ENCODE results near the gene INPP5A. TPM values are rescaled to one million over a fixed set of nuclear protein-coding genes. Genes with fewer than 3 reads are reported as not detected.

INPP5A gene
- total RNA-seq, 1 experiment from 2014 or later, result 7.6 TPM

- DNase-seq, result no peak
- no peaks in the 10 kb centered on the region for H3K27me3 ChIP-seq
- no peak overlapping the region for H3K4me3 ChIP-seq
- no peaks in the 10 kb centered on the region for H3K36me3 ChIP-seq
- H3K9me3 ChIP-seq, result no peaks in the 10 kb centered on the region
Measured at GRCh38 chr10:132651511-132652029, 114.0 kb downstream of the INPP5A start.

GRCh38 chr10:132652446-132652845, 114.9 kb downstream of the INPP5A start:
- DNase-seq, result no peak
- Histone ChIP-seq H3K27me3 (no peaks in the 10 kb centered on the region), H3K4me3 (no peak overlapping the region), H3K9me3 (no peaks in the 10 kb centered on the region), H3K36me3 (no peaks in the 10 kb centered on the region)

GRCh38 chr10:132652936-132653590, 115.5 kb downstream of the INPP5A start:
- no peaks in the 10 kb centered on the region for H3K27me3 ChIP-seq
- no peak overlapping the region for H3K4me3 ChIP-seq
- no peaks in the 10 kb centered on the region for H3K36me3 ChIP-seq
- DNase-seq, result no peak
- no peaks in the 10 kb centered on the region for H3K9me3 ChIP-seq

DNA sequence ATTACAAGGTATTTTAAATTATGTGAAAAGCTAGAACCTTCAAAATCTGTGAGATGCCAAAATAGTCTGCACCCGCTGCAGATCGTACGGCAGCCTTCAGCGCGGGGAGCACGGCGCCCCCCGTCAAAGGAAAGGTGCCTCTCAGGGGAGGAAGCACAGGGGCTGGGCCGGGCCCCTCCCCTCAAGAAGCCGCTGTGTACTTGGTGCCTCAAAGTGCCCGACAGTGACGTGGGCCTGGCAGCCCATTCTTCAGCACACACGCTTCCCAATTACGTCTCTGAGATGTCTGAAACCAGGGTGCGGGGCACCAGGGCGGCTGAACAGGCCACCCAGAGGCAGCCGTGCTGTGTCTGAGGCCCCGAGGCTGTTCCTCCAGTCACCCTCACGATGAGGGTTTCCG, 116.1 kb downstream of the INPP5A start:
- Histone ChIP-seq H3K4me3 (no peak overlapping the region), H3K36me3 (no peaks in the 10 kb centered on the region), H3K27me3 (no peaks in the 10 kb centered on the region), H3K9me3 (no peaks in the 10 kb centered on the region)
- no peak for DNase-seq

- no peak for DNase-seq
- Histone ChIP-seq H3K9me3 (no peaks in the 10 kb centered on the region), H3K4me3 (no peak overlapping the region), H3K27me3 (no peaks in the 10 kb centered on the region), H3K36me3 (no peaks in the 10 kb centered on the region)
Measured at GRCh38 chr10:132654121-132654571, 116.6 kb downstream of the INPP5A start.

GRCh38 chr10:132654708-132655661, 117.4 kb downstream of the INPP5A start:
- no peak overlapping the region for H3K4me3 ChIP-seq
- H3K9me3 ChIP-seq, result no peaks in the 10 kb centered on the region
- DNase-seq, result peak; percentile 43
- H3K36me3 ChIP-seq, result no peaks in the 10 kb centered on the region
- no peaks in the 10 kb centered on the region for H3K27me3 ChIP-seq

DNA sequence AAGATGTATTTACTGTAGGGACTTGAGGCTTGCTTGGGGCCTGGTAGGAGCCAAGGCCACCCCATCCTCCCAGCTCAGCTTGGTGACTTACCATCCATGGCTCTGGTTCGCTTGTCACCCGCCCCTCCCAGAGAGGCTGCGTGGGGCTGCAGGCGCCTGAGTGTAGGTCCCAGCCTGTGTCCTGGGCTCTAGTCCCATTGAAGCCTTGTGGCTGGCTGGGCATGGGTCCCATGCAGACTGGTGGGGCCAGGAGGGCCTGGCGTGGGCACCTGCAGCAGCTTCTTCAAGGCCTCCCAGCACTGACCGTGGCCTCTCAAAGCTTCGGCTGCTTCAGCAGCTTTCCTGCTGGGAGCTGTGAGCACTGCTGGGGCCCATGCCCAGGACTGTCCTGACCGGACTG, 118.1 kb downstream of the INPP5A start:
- H3K36me3 ChIP-seq, result no peaks in the 10 kb centered on the region
- no peak overlapping the region for H3K4me3 ChIP-seq
- no peaks in the 10 kb centered on the region for H3K9me3 ChIP-seq
- no peak for DNase-seq
- H3K27me3 ChIP-seq, result no peaks in the 10 kb centered on the region

DNA sequence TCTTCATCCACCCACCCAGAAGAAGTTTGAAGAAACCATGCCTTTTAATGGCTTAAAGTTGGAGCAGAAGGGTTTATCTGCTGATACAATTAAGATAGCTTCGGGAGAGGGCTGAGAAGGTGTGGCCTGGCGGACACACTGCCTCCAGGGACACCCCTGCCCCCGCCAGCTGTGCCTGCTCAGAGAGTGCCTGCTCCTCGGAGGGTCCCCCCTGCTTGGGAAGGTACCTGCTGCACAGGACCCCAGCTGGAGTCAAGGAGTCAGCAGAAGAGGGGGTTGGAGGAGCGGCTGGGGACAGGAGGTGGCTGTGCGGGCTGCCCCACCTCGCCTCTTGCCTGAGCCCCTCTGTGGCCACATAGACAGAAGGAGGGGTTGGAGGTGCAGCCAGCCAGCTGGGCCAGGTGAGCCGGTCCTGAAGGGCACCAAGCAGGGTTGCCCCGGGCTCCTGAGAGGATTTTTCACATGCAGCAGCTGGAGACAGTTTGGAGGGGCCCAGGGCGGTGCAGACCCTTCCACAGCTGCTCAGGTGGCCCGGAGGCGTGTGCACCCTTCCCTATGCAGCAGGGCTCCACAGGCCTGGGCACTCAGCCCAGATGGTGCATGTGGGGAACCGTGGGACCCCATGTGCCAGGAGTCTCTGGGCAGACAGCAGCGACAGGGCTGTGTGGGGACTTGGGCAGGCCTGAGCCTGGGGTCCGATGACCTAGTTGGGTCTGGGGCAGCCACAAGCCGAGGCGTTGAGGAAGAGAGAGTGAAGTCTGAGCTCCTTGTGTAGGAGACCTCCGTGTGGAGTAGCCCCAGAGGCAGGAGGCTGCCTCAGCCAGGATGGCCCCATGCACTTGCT, 118.9 kb downstream of the INPP5A start:
- no peak for DNase-seq
- Histone ChIP-seq H3K9me3 (no peaks in the 10 kb centered on the region), H3K4me3 (no peak overlapping the region), H3K27me3 (no peaks in the 10 kb centered on the region), H3K36me3 (no peaks in the 10 kb centered on the region)

DNA sequence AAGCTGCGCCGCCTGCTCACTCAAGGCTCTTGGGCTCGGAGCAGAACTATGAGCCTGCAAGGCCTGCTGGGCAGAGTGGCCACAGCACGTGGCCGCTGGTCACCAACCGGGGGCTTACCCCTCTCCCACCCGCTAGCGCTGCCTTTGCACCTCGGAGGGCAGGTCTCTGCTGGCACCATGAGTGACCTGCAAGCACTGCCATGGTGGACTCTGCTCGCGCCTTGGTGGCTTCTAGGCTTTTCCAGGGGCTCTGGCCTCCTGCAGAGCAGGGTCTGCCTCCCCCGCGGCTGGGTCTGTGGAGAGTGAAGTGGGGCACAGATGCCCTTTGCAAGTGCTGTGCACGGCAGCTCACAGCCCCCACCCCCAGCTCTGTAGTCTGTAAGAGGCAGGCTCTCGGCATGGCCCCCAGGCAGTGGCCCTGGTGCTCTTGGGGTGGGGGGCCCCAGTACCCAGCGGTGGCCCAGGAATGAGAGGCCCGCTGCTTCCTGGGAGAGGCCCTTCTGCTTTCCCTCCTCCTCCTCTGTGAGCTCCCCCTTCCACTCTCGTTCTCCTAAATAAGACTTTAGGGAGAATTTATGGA, 119.6 kb downstream of the INPP5A start:
- DNase-seq, result no peak
- no peaks in the 10 kb centered on the region for H3K36me3 ChIP-seq
- H3K27me3 ChIP-seq, result no peaks in the 10 kb centered on the region
- H3K4me3 ChIP-seq, result no peak overlapping the region
- no peaks in the 10 kb centered on the region for H3K9me3 ChIP-seq

DNA sequence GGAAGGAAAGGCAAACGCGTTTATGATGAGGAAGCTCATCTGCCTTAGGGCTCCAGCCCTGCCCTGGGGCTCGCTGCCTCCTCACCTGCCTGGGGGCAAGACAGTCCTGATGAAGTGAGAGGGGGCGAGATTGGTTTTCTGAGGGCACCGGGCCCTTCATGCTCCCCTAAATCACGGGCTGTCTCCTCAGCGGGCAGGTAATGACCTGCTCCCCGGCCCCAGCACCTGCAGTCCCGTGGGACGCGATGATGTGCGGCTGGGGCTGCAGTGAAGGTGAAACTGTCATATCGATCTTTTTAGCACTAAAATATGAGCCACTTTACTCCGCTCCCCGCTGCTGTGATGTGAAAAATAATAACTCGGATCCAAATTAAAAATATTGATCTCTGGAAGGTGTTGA, 120.2 kb downstream of the INPP5A start:
- no peaks in the 10 kb centered on the region for H3K9me3 ChIP-seq
- H3K4me3 ChIP-seq, result no peak overlapping the region
- no peaks in the 10 kb centered on the region for H3K36me3 ChIP-seq
- DNase-seq, result no peak
- H3K27me3 ChIP-seq, result no peaks in the 10 kb centered on the region

DNA sequence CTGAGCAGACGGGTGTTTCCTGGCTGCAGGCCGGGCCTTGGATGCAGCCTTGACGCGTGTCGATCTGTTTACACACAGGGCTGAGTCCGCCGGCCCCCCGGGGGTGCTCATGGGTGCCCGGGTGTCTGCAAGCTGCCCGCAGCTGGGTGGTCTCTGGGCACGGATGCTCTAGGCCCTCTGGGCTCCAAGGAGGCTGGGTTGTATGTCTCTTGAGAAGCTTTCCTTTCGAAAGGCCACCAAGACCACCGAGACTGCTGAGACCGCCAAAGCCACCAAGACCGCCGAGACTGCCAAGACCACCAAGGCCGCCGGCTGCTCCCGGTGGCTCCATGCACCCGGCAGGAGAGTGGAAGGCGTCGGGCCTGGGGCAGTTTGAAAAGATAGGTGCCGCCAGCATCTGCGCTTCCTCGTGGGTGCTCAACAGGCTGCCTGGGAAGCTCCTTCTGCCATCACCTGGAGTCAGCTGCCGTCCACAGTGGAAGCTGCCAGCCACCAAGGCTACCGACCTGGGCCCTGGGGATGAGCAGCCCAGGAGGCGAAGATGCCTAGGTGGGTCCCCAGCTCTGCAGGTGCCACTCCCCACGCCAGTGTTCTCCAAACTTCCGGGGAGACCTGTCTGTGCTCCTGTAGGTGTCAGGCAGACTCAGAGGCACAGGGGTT, 121.1 kb downstream of the INPP5A start:
- Histone ChIP-seq H3K36me3 (no peaks in the 10 kb centered on the region), H3K4me3 (no peak overlapping the region), H3K27me3 (no peaks in the 10 kb centered on the region), H3K9me3 (no peaks in the 10 kb centered on the region)
- DNase-seq, result no peak

GRCh38 chr10:132659206-132660091, 121.9 kb downstream of the INPP5A start:
- no peak overlapping the region for H3K4me3 ChIP-seq
- no peaks in the 10 kb centered on the region for H3K9me3 ChIP-seq
- no peaks in the 10 kb centered on the region for H3K27me3 ChIP-seq
- no peaks in the 10 kb centered on the region for H3K36me3 ChIP-seq
- no peak for DNase-seq

GRCh38 chr10:132660385-132660784, 122.8 kb downstream of the INPP5A start:
- Histone ChIP-seq H3K36me3 (no peaks in the 10 kb centered on the region), H3K4me3 (no peak overlapping the region), H3K27me3 (no peaks in the 10 kb centered on the region), H3K9me3 (no peaks in the 10 kb centered on the region)
- DNase-seq, result no peak

- no peak overlapping the region for H3K4me3 ChIP-seq
- H3K9me3 ChIP-seq, result no peaks in the 10 kb centered on the region; the same call in 1 of the 2 replicates
- H3K36me3 ChIP-seq, result no peaks in the 10 kb centered on the region
- DNase-seq, result no peak
- H3K27me3 ChIP-seq, result no peaks in the 10 kb centered on the region
Measured at GRCh38 chr10:132662186-132662920, 124.8 kb downstream of the INPP5A start.
